GM21526 (cell line): ENCODE data around the gene MYRFL.
"Not testable (repeated sequence)": the region's sequence is repeated elsewhere in the genome, so short reads cannot be mapped to it uniquely, and the experiment has no call there.

Experiments
- ATAC-seq: cut with Tn5 transposase; IDR thresholded peaks from one replicate; pipeline ENCODE4 v1.9.1; 2021; ENCODE audit warnings: moderate library complexity; ENCODE audit not compliant: unreplicated experiment, low FRiP score

MYRFL gene

DNA sequence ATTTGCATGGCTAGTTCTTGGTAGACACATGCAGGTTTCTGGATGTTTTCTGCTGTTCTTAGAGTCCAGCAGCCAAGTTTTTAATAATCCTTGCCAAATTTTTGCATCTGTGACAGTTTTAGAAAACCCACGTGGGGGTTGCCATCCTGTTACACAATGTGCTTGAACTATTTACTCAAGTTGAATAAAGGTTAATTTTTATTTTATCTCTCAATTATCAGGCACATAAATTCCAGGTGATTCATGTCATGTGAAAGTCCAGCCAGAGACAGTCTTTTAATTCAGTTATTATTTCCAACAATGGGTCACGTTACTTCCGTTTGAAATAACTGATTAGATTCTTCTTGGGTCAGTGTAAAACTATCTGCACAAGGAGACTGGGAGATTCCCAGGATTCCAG lies 15.7 kb downstream of the MYRFL start:
- no peak for ATAC-seq

GRCh38 chr12:69843608-69844007 lies 18.6 kb downstream of the MYRFL start:
- ATAC-seq: no peak

GRCh38 chr12:69844416-69844815 lies 19.4 kb downstream of the MYRFL start:
- no peak for ATAC-seq

DNA sequence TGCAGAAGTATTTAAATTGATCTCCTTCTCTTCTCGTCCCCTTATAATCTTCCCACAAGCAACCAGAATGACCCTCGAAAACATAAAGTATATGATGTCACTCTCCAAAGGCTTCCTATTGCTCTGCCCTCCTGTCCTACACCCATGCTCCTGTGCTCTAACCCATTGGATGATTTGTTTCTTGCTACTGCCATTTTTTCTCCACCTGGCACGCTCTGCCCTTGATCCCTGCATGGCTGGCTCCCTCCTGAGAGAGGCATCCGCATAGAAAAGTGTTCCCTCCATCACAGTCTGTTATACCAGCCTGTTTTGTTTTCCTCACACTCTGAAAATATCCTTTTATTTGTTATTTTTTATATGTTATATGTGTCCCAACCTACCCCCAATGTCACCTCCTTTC lies 19.8 kb downstream of the MYRFL start:
- no peak for ATAC-seq

GRCh38 chr12:69846976-69847375 lies 21.9 kb downstream of the MYRFL start:
- ATAC-seq: no peak

DNA sequence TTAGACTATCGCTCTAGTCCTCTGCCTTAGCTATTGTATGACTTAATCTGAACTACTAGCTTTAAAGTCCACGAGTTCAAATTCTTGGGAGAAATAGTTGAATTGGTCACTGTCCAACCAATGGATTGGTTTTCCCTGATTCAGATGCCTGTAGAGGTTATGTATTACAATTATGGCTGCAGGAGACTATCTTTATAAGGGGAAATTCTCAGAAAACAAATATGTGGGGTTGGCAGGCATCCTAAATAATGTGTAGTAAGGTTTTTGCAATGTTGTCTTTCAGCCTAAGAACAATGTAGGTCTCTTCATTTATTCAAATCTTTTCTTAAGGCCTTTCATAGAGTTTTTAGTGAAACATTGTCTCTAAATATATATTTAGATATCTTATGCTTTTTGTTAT lies 26.9 kb downstream of the MYRFL start:
- no peak for ATAC-seq

- not testable (repeated sequence) for ATAC-seq
Observed at GRCh38 chr12:69853176-69853961, 28.3 kb downstream of the MYRFL start.

DNA sequence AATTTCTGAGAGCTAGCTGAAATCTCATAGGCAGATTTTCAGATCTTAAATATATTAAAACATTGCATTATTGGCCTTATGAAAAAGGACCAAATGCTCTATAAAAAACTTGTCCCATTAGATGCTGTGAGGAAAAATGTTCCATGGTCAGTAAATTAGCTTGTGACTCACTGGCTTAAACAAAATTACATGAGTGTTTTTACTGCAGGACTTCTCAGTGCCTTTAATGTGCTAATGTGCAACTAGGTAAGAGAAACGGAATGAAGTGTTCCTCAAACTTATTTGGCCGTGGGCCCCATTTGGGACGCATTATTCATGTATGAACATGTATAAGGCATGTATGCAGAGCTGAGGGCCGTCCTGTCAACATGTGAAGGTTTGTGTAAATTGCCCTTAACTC lies 41.7 kb downstream of the MYRFL start:
- ATAC-seq: no peak

GRCh38 chr12:69868695-69869094 lies 43.7 kb downstream of the MYRFL start:
- no peak for ATAC-seq

DNA sequence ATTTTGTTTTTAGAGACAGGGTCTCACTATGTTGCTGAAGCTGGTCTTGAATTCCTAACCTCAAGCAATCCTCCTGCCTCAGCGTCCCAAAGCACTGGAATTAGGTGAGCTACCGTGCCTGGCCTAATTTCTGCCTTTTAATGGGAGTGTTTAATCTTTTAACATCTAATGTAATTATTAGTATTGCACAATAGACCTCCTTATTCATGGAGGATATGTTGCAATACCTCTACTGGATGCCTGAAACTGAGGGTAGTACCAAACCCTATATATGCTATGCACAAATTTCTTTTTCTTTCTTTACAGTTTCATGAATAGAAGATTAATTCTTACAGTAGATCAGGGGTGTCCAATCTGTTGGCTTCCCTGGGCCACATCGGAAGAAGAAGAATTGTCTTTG lies 47.8 kb downstream of the MYRFL start:
- ATAC-seq: no peak

- ATAC-seq: no peak
Observed at GRCh38 chr12:69873429-69873828, 48.4 kb downstream of the MYRFL start.

DNA sequence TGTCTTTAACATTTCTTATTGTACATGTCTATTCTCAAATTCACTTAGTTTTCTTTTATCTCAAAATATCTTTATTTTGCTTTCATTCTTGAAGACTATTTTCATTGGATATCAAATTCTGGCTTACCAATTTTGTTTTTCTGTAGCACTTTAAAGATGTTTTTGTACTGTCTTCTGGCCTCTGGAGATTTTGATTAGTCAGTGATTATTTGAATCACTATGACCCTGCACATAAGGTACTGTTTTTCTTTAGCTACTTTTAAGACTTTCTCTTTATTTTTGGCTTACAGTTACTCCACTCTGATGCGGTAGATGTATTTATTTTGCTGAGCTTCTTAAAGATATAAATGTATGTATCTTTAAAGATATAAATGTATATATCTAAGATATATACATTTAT lies 49.6 kb downstream of the MYRFL start:
- ATAC-seq: no peak

DNA sequence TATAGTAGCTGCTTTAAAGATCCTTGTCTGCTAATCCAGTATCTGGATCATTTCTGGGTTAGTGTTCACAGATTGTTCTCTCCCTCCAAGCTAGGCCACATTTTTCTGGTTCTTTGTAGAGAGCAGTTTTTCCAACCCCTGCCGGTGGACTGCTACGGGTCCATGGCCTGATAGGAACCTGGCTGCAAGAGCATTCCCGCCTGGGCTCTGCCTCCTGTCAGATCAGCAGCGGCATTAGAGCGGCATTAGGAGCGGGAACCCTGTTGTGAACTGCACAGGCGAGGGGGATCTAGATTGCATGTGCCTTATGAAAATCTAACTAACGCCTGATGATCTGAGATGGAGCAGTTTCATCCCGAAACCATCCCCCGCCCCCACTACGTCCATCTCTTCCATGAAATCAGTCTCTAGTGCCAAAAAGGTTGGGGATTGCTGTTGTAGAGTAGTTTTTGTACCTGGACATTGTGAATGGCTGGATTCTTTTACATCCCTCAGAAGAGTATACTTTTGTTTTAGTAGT lies 50.4 kb downstream of the MYRFL start:
- ATAC-seq: no peak

- ATAC-seq: peak; percentile 98
Observed at GRCh38 chr12:69879007-69879960, 54.3 kb downstream of the MYRFL start.

DNA sequence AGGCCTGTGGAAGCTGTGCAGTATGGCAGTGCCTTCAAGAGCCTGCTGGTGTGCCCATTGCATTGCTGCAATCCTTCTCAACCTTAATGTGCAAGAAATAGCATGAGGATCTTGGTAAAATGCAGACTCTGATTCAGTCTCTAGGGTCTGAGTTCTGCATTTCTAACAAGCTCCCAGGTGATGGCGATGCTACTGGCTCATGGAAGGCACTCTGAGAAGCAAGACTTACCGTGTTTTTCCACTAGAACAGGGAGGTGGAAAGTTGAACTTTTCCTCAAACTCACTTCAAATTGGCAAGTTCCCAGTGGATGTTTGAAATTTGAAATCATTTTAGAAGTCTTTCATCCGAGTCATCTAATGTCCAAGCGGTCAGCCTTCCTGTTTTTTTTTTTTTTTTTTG lies 55.5 kb downstream of the MYRFL start:
- ATAC-seq: no peak

DNA sequence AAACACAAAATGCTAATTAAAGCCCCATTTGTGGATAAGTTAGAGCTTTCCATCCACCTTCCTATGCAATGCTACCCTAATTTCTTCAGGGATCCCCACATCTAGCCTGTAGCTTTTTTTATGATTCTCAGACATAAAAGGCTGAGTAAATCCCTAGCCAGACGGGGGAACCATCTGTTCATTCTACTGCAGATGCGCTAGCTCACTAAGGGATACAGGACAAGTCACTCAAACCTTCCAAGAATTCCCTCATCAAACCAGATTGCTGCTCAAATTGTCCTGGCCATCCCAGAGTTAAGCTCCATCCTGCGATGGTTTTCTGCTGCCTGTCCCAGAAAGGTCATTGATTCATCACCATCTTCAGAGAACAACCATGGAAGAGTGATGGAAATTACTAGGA lies 56.7 kb downstream of the MYRFL start:
- ATAC-seq: no peak

DNA sequence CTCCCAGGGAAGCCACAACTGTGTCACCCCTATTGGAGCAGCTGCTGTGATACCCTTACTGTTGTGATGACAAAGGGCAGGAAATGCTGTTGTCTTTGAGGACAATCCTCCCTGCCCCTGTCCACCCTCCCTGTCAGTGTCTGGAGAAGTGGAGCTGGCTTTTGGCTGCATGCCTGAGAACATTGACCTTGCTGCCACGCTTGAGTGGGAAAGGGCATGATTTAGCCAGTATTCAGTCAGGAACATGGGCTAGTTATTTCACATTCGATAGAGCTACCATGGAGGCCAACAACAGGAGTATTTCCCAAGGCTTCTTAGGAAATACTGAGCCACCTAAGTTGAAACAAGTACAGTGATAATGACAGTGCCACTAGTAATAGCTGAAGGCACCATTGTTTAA lies 59.4 kb downstream of the MYRFL start:
- no peak for ATAC-seq

GRCh38 chr12:69885658-69886057 lies 60.6 kb downstream of the MYRFL start:
- no peak for ATAC-seq

DNA sequence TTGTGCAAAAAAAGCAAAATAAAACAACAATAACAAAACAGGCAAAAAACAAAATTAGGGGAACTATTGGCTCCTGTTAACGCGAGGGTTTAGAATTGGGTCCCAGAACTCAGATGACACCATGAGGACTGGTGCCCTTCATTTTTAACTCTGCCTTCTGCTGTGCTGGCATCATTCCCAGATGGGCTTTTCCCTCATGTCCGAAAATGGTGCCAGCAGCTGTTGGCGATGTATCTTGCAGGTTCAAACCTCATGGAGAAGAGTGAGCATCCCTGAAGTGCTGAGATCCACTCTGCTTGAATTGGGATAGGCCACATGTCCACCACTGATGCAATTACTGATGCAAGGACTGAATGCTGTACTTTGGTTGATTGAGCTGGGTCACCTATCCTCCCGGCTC lies 61.1 kb downstream of the MYRFL start:
- ATAC-seq: no peak

DNA sequence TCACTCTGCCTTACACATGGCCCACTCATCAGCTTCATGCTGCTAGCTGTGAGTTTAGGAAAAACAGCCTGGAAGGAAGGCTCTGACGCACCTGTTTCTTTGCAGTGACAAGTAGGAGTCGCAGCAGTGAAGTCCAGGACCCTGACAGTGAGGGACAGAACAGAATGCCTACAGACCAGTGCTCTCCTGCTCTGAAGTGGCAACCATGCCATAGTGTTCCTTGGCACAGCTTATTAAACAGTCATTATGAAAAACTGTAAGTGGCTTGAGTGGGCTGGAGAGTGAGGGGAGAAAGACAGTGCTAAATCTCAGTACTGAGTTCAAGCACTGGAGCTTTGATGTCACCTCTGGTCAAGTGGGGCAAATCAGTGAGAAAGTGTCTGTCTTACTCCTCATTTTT lies 61.7 kb downstream of the MYRFL start:
- no peak for ATAC-seq

- no peak for ATAC-seq
Observed at GRCh38 chr12:69888901-69889300, 63.9 kb downstream of the MYRFL start.
